Smooth muscle cell (in vitro differentiated cells): ENCODE measurements around the gene F10. TPM values are rescaled to one million over a fixed set of nuclear protein-coding genes. Genes with fewer than 3 reads are reported as not detected.

Experiments used
- DNase-seq: peaks from one replicate; lab custom pipeline; 2025; ENCODE audit not compliant: unreplicated experiment; lab: John Stamatoyannopoulos, UW
- H2AFZ ChIP-seq: fragments of 200-600 bp; sonication (generic); 2 replicates; pipeline ENCODE4 v1.6.0; 2016; ENCODE audit warnings: antibody characterized with exemption, low read depth, mild to moderate bottlenecking
- H3F3A ChIP-seq: fragments of 200-600 bp; sonication (generic); 2 replicates; pipeline ENCODE4 v1.6.0; 2017; ENCODE audit warnings: antibody characterized with exemption, low read depth
- H3K27ac ChIP-seq: fragments of 200-600 bp; sonication (generic); 2 replicates; pipeline ENCODE4 v1.5.1; 2016; ENCODE audit warnings: low read depth, mild to moderate bottlenecking
- H3K27me3 ChIP-seq: fragments of 200-600 bp; sonication (generic); 2 replicates; pipeline ENCODE4 v1.6.1; 2016; ENCODE audit warnings: low read depth, mild to moderate bottlenecking
- H3K36me3 ChIP-seq: fragments of 200-600 bp; sonication (generic); 2 replicates; pipeline ENCODE4 v1.5.1; 2016; ENCODE audit warnings: low read depth
- H3K4me1 ChIP-seq: fragments of 200-600 bp; sonication (generic); 2 replicates; pipeline ENCODE4 v1.5.1; 2016; ENCODE audit warnings: low read depth
- H3K4me2 ChIP-seq: fragments of 200-600 bp; sonication (generic); 2 replicates; pipeline ENCODE4 v1.6.0; 2016; ENCODE audit warnings: mild to moderate bottlenecking
- H3K4me3 ChIP-seq: fragments of 200-600 bp; sonication (generic); 2 replicates; pipeline ENCODE4 v1.5.1; 2016; ENCODE audit warnings: mild to moderate bottlenecking
- H3K79me2 ChIP-seq: fragments of 200-600 bp; sonication (generic); 2 replicates; pipeline ENCODE4 v1.6.0; 2016; ENCODE audit warnings: low read depth, mild to moderate bottlenecking
- H3K9ac ChIP-seq: fragments of 200-600 bp; sonication (generic); 2 replicates; pipeline ENCODE4 v1.6.0; 2016; ENCODE audit warnings: low read depth
- H3K9me3 ChIP-seq: fragments of 200-600 bp; sonication (generic); replicated peaks from 2 replicates; pipeline ENCODE4 v1.5.1; 2016; ENCODE audit warnings: low read depth
- H4K20me1 ChIP-seq: fragments of 200-600 bp; sonication (generic); 2 replicates; pipeline ENCODE4 v1.6.0; 2016; ENCODE audit warnings: low read depth
- WGBS: methylation state at CpG from one replicate; pipeline ENCODE4 v1.1.7; 2016; ENCODE audit warnings: low lambda C conversion rate; 5-methylcytosine and 5-hydroxymethylcytosine counted together
- polyA plus RNA-seq: library from polyadenylated mRNA; unstranded; fragments of >200 nt; fragmentation: Nextera tagmentation; extraction: Ambion mirVana; gene quantifications from 2 replicates; pipeline ENCODE4 v1.2.1, GENCODE V29; 2016
- total RNA-seq: library from RNA; depleted of rRNA; stranded (reverse); fragments of >200 nt; gene quantifications from 2 replicates; pipeline ENCODE4 v1.2.3, GENCODE V29; 2014
- TF ChIP-seq, protein P1 (sequence below): fragments of 200-600 bp; sonication (generic); IDR thresholded peaks from 2 replicates; pipeline ENCODE4 v1.5.1; 2017; ENCODE audit warnings: borderline replicate concordance, mild to moderate bottlenecking, antibody characterized with exemption; ENCODE audit not compliant: insufficient read depth, poor library complexity, severe bottlenecking

Gene F10
- total and polyA plus RNA-seq, 2 experiments from 2014 or later = 17.1 to 43.7 TPM

DNA sequence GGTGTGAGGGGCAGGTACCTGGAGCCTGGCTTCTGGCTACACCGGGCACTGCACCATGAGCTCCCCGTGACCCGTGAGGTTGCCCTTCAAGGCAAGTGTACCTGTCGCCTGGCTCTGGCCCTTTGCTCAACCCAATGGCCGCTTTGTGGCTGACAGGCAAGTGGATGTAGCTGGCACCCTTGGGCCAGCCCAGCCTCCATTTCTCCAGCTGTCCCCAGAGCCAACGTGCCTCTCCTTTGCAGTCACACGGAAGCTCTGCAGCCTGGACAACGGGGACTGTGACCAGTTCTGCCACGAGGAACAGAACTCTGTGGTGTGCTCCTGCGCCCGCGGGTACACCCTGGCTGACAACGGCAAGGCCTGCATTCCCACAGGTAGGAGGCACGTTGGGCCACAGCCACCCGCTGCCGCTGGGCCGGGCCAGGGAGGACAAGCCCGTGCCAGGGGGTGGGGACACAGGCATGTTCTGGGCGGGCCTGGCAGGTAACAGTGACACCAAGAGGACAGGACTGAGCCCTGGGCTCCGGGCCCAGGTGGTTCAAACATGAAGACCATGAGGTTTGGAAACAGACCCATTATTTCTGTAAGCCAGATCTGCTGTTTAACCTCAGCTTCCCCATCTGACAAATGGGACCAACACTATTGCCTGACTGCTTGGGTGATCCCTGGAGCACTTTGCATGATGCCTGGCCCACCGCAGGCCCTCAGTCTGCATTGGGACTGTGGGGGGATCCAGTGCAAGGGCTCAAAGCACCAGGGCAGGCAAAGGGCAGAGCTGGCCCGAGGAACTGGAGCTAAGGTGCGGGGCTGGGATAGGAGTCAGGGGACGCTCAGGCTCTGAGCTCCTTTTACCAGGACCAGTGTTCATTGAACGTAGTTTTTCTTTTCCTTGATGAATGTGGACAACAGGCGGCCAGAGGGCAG lies 18.3 kb downstream of the F10 start:
- WGBS = 95% methylated on average over 26 of the region's 26 CpGs
- Histone ChIP-seq H3F3A (no peaks in the 10 kb centered on the region), H3K79me2 (no peaks in the 10 kb centered on the region), H3K4me2 (no peak overlapping the region), H4K20me1 (no peaks in the 10 kb centered on the region), H3K27ac (no peak overlapping the region), H3K36me3 (no peaks in the 10 kb centered on the region), H3K9ac (no peak overlapping the region), H3K4me3 (no peak overlapping the region), H3K27me3 (no peaks in the 10 kb centered on the region), H3K9me3 (no peaks in the 10 kb centered on the region), H2AFZ (no peak overlapping the region), H3K4me1 (no peaks in the 10 kb centered on the region)
- TF ChIP-seq, protein P1, sequence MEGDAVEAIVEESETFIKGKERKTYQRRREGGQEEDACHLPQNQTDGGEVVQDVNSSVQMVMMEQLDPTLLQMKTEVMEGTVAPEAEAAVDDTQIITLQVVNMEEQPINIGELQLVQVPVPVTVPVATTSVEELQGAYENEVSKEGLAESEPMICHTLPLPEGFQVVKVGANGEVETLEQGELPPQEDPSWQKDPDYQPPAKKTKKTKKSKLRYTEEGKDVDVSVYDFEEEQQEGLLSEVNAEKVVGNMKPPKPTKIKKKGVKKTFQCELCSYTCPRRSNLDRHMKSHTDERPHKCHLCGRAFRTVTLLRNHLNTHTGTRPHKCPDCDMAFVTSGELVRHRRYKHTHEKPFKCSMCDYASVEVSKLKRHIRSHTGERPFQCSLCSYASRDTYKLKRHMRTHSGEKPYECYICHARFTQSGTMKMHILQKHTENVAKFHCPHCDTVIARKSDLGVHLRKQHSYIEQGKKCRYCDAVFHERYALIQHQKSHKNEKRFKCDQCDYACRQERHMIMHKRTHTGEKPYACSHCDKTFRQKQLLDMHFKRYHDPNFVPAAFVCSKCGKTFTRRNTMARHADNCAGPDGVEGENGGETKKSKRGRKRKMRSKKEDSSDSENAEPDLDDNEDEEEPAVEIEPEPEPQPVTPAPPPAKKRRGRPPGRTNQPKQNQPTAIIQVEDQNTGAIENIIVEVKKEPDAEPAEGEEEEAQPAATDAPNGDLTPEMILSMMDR = no peak
- no peak for DNase-seq

DNA sequence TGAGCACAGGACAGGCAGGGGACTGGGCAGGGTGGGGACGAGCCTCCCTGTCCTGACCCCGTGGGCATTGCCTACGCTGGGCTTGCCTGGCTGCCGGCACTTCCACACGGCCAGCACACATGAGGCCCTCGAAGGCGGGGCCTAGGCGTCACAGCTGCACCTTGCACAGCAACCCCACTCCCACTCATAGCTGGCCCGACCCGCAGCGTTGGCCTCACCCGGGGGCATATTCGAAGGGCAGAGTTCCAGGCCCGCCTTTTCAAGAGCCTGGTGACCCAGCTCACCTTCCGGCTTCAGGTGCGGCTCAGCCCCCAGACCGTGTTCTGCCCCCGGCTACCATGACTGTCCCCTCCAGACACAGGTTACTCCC lies 19.0 kb downstream of the F10 start:
- H4K20me1 ChIP-seq = no peaks in the 10 kb centered on the region
- H3K9ac ChIP-seq = no peak overlapping the region
- WGBS = 96% methylated on average over 17 of the region's 18 CpGs
- TF ChIP-seq, protein P1 = no peak
- no peaks in the 10 kb centered on the region for H3K27me3 ChIP-seq
- H3K27ac ChIP-seq = no peak overlapping the region
- H3K4me1 ChIP-seq = no peaks in the 10 kb centered on the region
- no peak overlapping the region for H2AFZ ChIP-seq
- H3F3A ChIP-seq = no peaks in the 10 kb centered on the region
- H3K4me2 ChIP-seq = no peak overlapping the region
- H3K36me3 ChIP-seq = no peaks in the 10 kb centered on the region
- no peak overlapping the region for H3K4me3 ChIP-seq
- no peaks in the 10 kb centered on the region for H3K9me3 ChIP-seq
- DNase-seq = no peak
- no peaks in the 10 kb centered on the region for H3K79me2 ChIP-seq

DNA sequence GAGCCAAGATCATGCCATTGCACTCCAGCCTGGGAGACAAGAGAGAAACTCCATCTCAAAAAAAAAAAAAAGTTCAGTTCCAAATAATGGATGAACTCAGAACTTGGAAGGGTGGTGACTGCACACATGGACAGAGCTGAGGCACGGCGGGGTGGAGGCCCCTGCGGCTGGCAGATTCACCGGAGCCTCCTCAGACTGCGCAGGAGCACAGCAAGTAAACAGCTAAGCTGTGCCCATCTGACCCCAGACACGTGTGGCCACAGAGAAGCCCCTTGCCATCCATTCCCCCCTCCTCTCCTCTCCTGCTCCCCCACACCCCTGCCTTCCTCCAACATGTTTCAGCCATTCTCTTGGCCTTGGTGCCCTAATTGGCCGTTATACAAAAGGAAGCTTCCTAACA lies 20.3 kb downstream of the F10 start:
- Histone ChIP-seq H3K9ac (no peak overlapping the region), H3K4me1 (no peaks in the 10 kb centered on the region), H3K27me3 (no peaks in the 10 kb centered on the region), H3F3A (no peaks in the 10 kb centered on the region), H3K4me2 (no peak overlapping the region), H3K27ac (no peak overlapping the region), H3K36me3 (no peaks in the 10 kb centered on the region), H3K4me3 (no peak overlapping the region), H4K20me1 (no peaks in the 10 kb centered on the region), H3K79me2 (no peaks in the 10 kb centered on the region), H2AFZ (no peak overlapping the region), H3K9me3 (no peaks in the 10 kb centered on the region)
- TF ChIP-seq, protein P1 = no peak
- 90% methylated on average over 7 of the region's 7 CpGs for WGBS
- no peak for DNase-seq
